Measurements from ENCODE around the gene AOPEP.

Gene AOPEP

GRCh38 chr9:94991961-94992907, 265.7 kb downstream of the AOPEP start:
- DNase-seq (ENCODE audit: low read depth), result no peak

GRCh38 chr9:94993160-94993820, 266.8 kb downstream of the AOPEP start:
- DNase-seq (ENCODE audit: low read depth), result no peak

- no peak for DNase-seq (ENCODE audit: low read depth)
Observed at GRCh38 chr9:94993821-94994165, 267.3 kb downstream of the AOPEP start.

GRCh38 chr9:94995048-94995693, 268.7 kb downstream of the AOPEP start:
- no peak for DNase-seq (ENCODE audit: low read depth)

GRCh38 chr9:94996641-94997040, 270.1 kb downstream of the AOPEP start:
- no peak for DNase-seq (ENCODE audit: low read depth)

- DNase-seq (ENCODE audit: low read depth), result no peak
Observed at GRCh38 chr9:94997727-94998126, 271.2 kb downstream of the AOPEP start.

GRCh38 chr9:94999832-95000231, 273.3 kb downstream of the AOPEP start:
- no peak for DNase-seq (ENCODE audit: low read depth)

GRCh38 chr9:95000821-95001220, 274.3 kb downstream of the AOPEP start:
- DNase-seq (ENCODE audit: low read depth), result no peak

GRCh38 chr9:95001720-95002119, 275.2 kb downstream of the AOPEP start:
- DNase-seq (ENCODE audit: low read depth), result no peak

GRCh38 chr9:95003689-95004410, 277.4 kb downstream of the AOPEP start:
- DNase-seq (ENCODE audit: low read depth), result no peak

- DNase-seq (ENCODE audit: low read depth), result no peak
Observed at GRCh38 chr9:95004411-95005277, 278.1 kb downstream of the AOPEP start.

GRCh38 chr9:95005278-95006143, 279.0 kb downstream of the AOPEP start:
- DNase-seq (ENCODE audit: low read depth), result no peak

- no peak for DNase-seq (ENCODE audit: low read depth)
Observed at GRCh38 chr9:95007226-95007869, 280.8 kb downstream of the AOPEP start.

GRCh38 chr9:95008151-95008771, 281.8 kb downstream of the AOPEP start:
- no peak for DNase-seq (ENCODE audit: low read depth)

- DNase-seq (ENCODE audit: low read depth), result no peak
Observed at GRCh38 chr9:95009459-95009858, 283.0 kb downstream of the AOPEP start.

- no peak for DNase-seq (ENCODE audit: low read depth)
Observed at GRCh38 chr9:95010431-95010838, 283.9 kb downstream of the AOPEP start.

- DNase-seq (ENCODE audit: low read depth), result no peak
Observed at GRCh38 chr9:95012035-95012708, 285.7 kb downstream of the AOPEP start.

GRCh38 chr9:95012902-95013301, 286.4 kb downstream of the AOPEP start:
- DNase-seq (ENCODE audit: low read depth), result no peak

- DNase-seq (ENCODE audit: low read depth), result no peak
Observed at GRCh38 chr9:95014917-95015316, 288.4 kb downstream of the AOPEP start.
